ENCODE data around the gene KCNQ1.

The KCNQ1 gene

GRCh38 chr11:2867722-2868505 lies 423.1 kb downstream of the KCNQ1 start:
- no peaks in the 10 kb centered on the region for H3K4me1 ChIP-seq (ENCODE audit: insufficient read depth, low read length, severe bottlenecking)
- H3F3A ChIP-seq (ENCODE audit: insufficient read depth, low read length): no peaks in the 10 kb centered on the region
- H3K4me3 ChIP-seq (ENCODE audit: low read depth, low read length, poor library complexity, severe bottlenecking): no peak overlapping the region
- no peak overlapping the region for H3K9ac ChIP-seq (ENCODE audit: low read length)
- no peak overlapping the region for H3K4me2 ChIP-seq (ENCODE audit: low read length)
- H3K79me2 ChIP-seq (ENCODE audit: insufficient read depth, low read length): no peaks in the 10 kb centered on the region
- H3K9me2 ChIP-seq (ENCODE audit: low read depth, low read length): no peaks in the 10 kb centered on the region
- no peaks in the 10 kb centered on the region for H3K36me3 ChIP-seq (ENCODE audit: insufficient read depth, low read length)
- no peaks in the 10 kb centered on the region for H4K20me1 ChIP-seq (ENCODE audit: insufficient read depth, low read length)
- TF ChIP-seq EZH2 (IDR thresholded peaks at IDR 0.05; ENCODE audit: borderline replicate concordance, low read length) (no peak), CTCF (IDR thresholded peaks at IDR 0.05; ENCODE audit: low read length) (no peak)
- no peak overlapping the region for H2AFZ ChIP-seq (ENCODE audit: low read length)
- no peak overlapping the region for H3K27ac ChIP-seq (ENCODE audit: low read depth, low read length, poor library complexity, severe bottlenecking)
- H3K27me3 ChIP-seq (ENCODE audit: insufficient read depth, low read length): peaks cover 8% of the 10 kb centered on the region; the same call in 1 of the 2 replicates
- H3K9me3 ChIP-seq (ENCODE audit: low read length): no peaks in the 10 kb centered on the region

GRCh38 chr11:2868506-2869133 lies 423.8 kb downstream of the KCNQ1 start:
- H3K9me2 ChIP-seq (ENCODE audit: low read depth, low read length): no peaks in the 10 kb centered on the region
- no peak overlapping the region for H2AFZ ChIP-seq (ENCODE audit: low read length)
- H3K9me3 ChIP-seq (ENCODE audit: low read length): no peaks in the 10 kb centered on the region
- no peaks in the 10 kb centered on the region for H3K79me2 ChIP-seq (ENCODE audit: insufficient read depth, low read length)
- peaks cover 8% of the 10 kb centered on the region; the same call in 1 of the 2 replicates for H3K27me3 ChIP-seq (ENCODE audit: insufficient read depth, low read length)
- no peak overlapping the region for H3K4me3 ChIP-seq (ENCODE audit: low read depth, low read length, poor library complexity, severe bottlenecking)
- no peaks in the 10 kb centered on the region for H3K4me1 ChIP-seq (ENCODE audit: insufficient read depth, low read length, severe bottlenecking)
- H3K9ac ChIP-seq (ENCODE audit: low read length): no peak overlapping the region
- no peak for TF ChIP-seq CTCF (IDR thresholded peaks at IDR 0.05; ENCODE audit: low read length)
- H4K20me1 ChIP-seq (ENCODE audit: insufficient read depth, low read length): no peaks in the 10 kb centered on the region
- H3K4me2 ChIP-seq (ENCODE audit: low read length): no peak overlapping the region
- no peak overlapping the region for H3K27ac ChIP-seq (ENCODE audit: low read depth, low read length, poor library complexity, severe bottlenecking)
- H3K36me3 ChIP-seq (ENCODE audit: insufficient read depth, low read length): no peaks in the 10 kb centered on the region
- H3F3A ChIP-seq (ENCODE audit: insufficient read depth, low read length): no peaks in the 10 kb centered on the region

GRCh38 chr11:2869134-2869526 lies 424.3 kb downstream of the KCNQ1 start:
- no peak for TF ChIP-seq EZH2 (IDR thresholded peaks at IDR 0.05; ENCODE audit: borderline replicate concordance, low read length)
- TF ChIP-seq CTCF (IDR thresholded peaks at IDR 0.05; ENCODE audit: low read length): no peak

More at GRCh38 chr11:2869134-2869526, 424.3 kb downstream of the KCNQ1 start:
- Histone ChIP-seq H3K27ac (ENCODE audit: low read depth, low read length, poor library complexity, severe bottlenecking) (no peak overlapping the region), H3K27me3 (ENCODE audit: insufficient read depth, low read length) (peaks cover 8% of the 10 kb centered on the region; the same call in 1 of the 2 replicates), H3K4me3 (ENCODE audit: low read depth, low read length, poor library complexity, severe bottlenecking) (no peak overlapping the region), H2AFZ (ENCODE audit: low read length) (no peak overlapping the region), H3K4me1 (ENCODE audit: insufficient read depth, low read length, severe bottlenecking) (no peaks in the 10 kb centered on the region), H3K9me3 (ENCODE audit: low read length) (no peaks in the 10 kb centered on the region), H3F3A (ENCODE audit: insufficient read depth, low read length) (no peaks in the 10 kb centered on the region), H3K79me2 (ENCODE audit: insufficient read depth, low read length) (no peaks in the 10 kb centered on the region), H3K9me2 (ENCODE audit: low read depth, low read length) (no peaks in the 10 kb centered on the region), H3K36me3 (ENCODE audit: insufficient read depth, low read length) (no peaks in the 10 kb centered on the region), H3K9ac (ENCODE audit: low read length) (no peak overlapping the region), H4K20me1 (ENCODE audit: insufficient read depth, low read length) (no peaks in the 10 kb centered on the region), H3K4me2 (ENCODE audit: low read length) (no peak overlapping the region)
